HL-60/S4 treated with retinoic acid at 250 ng/mL for 4 days and 3 days (cell line): ENCODE results near the gene JMJD1C.
"Not testable (repeated sequence)": the region's sequence is repeated elsewhere in the genome, so short reads cannot be mapped to it uniquely, and the experiment has no call there.

Experiments used
- in situ Hi-C: fragments of 300-500 bp; cut with MboI; formaldehyde crosslinking; loops from 2 replicates; pipeline ENCODE4 v1.7.0; 2022; ENCODE audit warnings: low sequenced_read_pairs

Gene JMJD1C

DNA sequence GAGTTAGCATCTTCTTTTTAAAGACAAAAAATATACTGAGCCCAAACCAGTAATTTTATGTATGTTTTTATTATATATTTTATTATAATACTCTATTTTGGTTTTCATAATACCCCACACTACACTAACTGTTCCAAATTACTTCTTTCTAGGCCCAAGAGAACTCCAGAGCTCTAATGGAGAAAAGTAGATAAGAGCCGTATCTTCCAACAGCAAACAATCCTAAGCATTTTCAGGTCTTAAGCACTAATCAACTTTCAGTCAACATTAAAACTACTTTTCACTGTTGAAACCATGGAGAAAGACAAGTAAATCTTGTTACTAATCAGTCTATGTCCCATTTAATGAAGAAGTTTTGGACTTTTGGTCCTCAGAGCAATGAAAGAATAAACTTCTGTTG lies 55.1 kb downstream of the JMJD1C start:
- in situ Hi-C loops = no loop called here

DNA sequence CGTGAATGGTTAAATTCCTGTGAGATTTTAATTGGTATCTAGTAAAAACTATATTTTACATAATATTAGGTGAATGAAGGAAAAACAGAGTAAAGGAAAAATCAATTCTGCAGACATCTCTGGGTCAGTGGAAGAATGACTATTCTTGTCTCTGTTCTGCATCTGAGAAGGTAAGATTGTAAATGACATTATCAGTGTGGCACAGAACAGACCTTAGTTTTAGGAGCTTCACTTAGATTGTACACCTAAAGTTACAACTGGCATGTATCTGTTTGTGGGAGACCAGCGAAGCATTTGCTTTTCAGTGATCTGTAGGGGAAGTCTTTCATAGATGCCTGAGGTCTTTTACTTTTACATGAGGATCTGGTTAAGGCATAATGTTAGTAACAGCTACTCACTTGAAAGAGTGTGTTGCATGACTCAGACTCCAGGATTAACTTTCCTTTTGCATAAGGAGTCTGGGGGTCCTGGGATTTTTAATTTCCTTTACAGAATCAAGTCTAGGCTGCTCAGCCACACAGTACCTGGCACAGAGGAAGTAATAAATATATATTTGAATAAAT lies 56.2 kb downstream of the JMJD1C start:
- in situ Hi-C loops = no loop called here

DNA sequence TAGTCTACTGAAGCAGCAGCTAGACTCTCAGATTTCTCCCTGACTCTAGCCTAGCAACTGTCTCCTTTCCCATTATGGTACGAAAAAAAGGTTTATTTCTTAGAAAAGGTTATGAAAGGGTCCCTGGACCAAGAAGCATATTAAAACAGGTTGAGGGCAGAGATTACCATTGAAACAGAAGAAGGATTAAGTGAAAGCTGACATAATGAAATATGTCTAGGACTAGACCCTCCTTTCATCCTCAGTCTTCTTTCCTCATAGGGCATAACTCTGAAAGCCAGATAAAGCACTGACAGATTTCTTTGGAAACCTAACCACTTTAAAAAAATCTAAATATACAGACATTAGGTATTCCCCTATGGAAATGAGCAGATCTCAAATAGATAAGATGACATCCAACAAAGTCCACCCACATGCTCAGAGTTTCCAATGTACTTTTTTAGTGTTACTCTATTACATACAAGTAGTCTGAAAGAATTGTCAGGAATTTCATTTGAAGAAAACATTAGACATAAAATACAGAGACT lies 58.6 kb downstream of the JMJD1C start:
- in situ Hi-C loops = no loop called here

DNA sequence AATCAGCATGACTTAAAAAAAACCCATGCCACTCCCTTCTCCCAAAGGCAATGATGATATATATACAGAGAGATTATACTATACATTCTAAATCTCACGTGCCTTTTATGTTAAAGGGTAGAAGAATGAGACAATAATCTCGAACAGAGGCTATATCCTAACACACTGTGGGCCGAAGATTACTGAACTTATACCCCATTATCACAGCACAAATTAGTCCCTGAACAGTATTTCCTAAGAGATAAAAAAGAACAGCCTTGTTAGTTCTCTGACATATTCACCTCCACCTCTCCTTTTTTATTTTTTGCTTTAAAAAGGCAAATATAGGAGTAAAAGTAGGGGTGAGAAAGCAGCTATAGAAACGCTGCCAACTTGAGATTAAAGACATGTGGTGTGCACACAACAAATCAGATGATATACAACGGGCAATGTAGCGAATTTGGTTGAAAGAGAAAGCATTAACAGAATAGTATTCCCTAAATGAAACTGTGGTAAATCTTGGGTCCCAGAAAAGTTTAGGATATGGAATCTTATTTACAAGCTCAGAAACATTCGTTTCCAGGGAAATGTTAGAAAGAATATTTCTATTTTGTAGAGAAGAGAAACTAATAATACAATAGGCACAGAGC lies 69.5 kb downstream of the JMJD1C start:
- in situ Hi-C loops = no loop called here

GRCh38 chr10:63393050-63393449 lies 72.7 kb downstream of the JMJD1C start:
- in situ Hi-C loops = no loop called here

GRCh38 chr10:63392224-63392623 lies 73.6 kb downstream of the JMJD1C start:
- in situ Hi-C loops = no loop called here

DNA sequence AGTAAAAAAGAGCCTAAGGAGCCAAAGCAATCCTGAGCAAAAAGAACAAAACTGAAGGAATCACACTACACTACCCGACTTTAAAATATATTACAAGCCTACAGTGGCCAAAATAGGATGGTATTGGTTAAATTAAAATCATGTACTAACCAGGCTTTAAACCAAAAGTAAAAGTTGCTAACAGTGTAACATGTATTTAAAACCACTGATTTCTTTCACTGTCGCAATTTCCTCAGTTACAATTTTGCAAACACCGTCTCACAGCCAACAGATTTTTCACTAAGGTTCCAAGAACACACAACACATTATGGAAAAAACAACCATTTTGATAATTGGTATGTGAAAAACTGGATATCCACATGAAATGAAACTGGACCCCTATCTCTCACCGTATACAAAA lies 74.0 kb downstream of the JMJD1C start:
- in situ Hi-C loops = no loop called here

DNA sequence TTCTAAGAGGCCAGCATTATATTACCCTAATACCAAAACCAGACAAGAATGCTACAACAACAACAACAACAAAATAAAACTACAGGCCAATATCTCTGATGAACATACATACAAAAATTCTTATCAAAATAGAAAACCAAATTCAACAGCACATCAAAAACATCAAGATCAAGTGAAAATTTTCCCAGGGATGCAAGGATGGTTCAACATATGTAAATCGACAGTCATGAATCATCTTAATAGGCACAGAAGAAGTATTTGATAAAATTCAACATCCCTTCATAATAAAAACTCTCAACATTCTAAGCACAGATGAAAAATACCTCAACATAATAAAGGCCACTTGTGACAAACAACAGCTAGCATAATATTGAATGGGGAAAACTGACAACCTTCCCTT lies 75.3 kb downstream of the JMJD1C start:
- in situ Hi-C loops = no loop called here

- in situ Hi-C loops = no loop called here
Observed at GRCh38 chr10:63388421-63389031, 77.3 kb downstream of the JMJD1C start.

DNA sequence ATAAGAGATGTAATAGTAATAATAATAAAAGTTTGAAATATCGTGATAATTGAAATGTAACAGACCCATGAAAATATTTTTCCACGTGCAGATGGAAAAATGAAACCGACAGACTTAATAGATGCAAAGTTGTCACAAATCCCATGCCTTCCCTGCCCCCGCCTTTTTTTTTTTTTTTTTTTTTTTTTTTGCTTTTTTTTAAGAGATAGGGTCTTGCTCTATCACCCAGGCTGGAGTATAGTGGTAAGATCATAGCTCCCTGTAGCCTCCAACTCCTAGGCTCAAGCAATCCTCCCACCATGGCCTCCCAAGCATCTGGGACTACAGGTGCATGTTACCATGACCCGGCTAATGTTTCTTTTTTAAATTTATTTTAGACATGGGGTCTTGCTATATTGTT lies 80.5 kb downstream of the JMJD1C start:
- in situ Hi-C loops = no loop called here

DNA sequence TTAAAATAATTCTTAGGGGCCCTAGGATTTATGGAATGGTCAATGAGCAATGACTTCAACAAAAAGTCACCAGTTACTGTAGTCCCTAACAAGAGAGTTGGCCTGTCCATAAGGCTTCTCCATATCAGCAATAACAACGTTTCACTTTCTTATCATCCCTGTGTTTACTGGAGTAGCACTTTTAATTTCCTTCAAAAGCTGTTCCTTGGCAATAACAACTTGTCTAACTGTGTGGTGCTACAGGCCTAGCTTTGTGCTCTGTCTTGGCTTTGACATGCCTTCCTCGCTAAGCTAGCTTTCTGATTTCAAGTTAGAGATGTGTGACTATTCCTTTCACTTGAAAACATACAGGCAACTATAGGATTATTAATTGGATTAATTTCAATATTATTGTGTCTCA lies 81.1 kb downstream of the JMJD1C start:
- in situ Hi-C loops = no loop called here

DNA sequence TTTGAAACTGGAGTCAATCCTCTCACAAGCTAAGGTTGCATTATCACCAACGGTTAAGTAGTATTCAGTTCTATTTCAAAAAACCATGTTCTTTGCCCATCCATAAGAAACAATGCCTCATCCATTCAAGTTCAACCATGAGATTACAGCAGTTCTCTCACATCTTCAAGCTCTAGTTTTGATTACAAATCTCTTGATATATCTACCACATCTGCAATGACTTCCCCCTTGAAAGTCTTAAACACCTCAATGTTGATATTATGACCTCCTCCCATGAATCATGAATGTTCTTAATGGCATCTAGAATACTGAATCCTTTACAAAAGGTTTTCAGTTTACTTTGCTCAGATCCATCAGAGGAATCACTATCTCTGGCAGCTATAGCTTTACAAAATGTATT lies 81.8 kb downstream of the JMJD1C start:
- in situ Hi-C loops = no loop called here

DNA sequence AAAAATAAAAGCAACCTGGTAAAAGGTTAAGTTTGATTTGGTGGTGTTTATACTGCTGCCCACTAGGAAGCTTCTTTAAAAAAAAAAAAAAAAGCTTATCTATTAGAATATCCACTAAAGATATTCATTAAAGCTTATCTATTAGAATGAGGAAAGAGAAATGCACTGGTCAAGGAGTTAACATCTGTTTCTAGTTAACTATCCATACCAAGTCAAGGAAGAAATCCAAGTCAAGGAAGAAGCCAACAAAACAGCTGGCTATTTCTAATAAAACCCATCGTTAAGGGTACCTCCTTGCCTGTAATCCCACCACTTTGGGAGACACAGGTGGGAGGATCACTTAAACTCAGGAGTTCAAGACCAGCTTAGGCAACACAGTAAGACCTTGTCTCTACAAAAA lies 82.6 kb downstream of the JMJD1C start:
- in situ Hi-C loops = no loop called here

GRCh38 chr10:63382066-63382465 lies 83.7 kb downstream of the JMJD1C start:
- in situ Hi-C loops = no loop called here

GRCh38 chr10:63377305-63377661 lies 88.5 kb downstream of the JMJD1C start:
- in situ Hi-C loops = not testable (repeated sequence)

DNA sequence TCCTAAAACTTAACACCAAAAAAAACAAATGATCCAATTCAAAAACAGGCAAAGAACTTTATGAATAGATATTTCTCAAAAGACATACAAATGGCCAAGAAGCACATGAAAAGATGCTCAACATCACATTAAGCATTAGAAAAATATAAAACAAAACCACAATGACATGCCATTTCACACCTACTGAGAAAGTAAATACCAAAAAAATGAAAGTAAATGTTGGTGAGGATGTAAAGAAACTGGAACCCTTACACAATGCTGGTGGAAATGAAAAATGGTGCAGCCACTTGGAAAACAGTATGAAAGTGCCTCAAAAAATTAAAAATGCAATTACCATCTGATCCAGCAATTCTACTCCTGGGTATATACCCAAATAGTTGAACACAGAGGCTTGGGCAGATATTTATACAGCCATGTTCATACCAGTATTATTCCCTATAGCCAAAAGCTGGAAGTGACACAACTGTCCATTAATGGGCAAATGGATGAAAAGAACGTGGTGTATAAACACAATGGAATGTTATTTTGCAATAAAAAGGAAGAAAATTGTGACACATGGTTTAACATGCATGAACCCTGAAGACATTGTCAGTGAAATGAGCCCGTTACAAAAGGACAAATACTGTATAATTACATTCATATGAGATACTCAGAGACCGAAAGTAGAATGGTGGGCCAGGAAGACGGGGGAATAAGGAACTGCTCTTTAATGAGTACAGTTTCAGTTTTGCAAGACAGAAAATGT lies 89.0 kb downstream of the JMJD1C start:
- in situ Hi-C loops = no loop called here

DNA sequence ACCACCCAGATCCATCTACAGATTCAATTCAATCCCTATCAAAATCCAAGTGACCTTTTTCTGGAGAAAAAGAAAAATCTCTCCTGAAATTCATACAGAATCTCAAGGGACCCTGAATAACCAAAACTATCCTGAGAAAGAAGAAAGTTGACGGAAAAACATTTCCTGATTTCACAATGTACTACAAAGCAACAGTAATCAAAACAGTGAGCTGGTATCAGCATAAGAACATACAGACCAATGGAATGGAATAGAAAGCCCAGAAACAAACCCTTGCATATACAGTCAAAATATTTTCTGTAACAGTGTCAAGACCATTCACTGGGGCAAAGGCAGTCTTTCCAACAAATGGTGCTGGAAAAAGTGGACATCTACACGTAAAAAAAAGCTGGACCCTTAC lies 89.9 kb downstream of the JMJD1C start:
- in situ Hi-C loops = no loop called here

- in situ Hi-C loops = no loop called here
Observed at GRCh38 chr10:63375458-63375857, 90.3 kb downstream of the JMJD1C start.

GRCh38 chr10:63374991-63375390 lies 90.8 kb downstream of the JMJD1C start:
- in situ Hi-C loops = no loop called here

DNA sequence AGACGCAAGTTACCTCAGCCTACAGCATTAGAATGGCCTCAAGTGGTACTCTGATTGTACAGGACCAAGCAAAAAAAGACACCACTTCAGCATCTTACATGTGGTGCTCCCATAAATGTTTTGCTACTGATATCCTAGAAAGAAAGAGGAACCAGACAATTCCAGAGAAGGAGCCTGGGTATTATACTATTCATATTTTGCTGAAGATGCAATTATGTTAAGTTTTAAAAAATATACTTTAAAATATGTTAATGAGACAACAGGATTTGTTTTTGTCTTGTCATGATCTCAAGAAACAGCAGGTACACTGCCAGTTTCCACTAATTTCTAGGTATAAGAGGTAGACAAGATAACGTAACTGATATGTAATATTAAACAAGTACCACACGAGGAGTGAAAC lies 92.6 kb downstream of the JMJD1C start:
- in situ Hi-C loops = no loop called here

GRCh38 chr10:63369711-63370110 lies 96.1 kb downstream of the JMJD1C start:
- in situ Hi-C loops = no loop called here

GRCh38 chr10:63368365-63368764 lies 97.4 kb downstream of the JMJD1C start:
- in situ Hi-C loops = no loop called here
